Neural crest cell (in vitro differentiated cells): ENCODE data around the gene CYB561. TPM values are rescaled to one million over a fixed set of nuclear protein-coding genes. Genes with fewer than 3 reads are reported as not detected.
"Not testable (repeated sequence)": the region's sequence is repeated elsewhere in the genome, so short reads cannot be mapped to it uniquely, and the experiment has no call there.

Source experiments
- DNase-seq: peaks from one replicate; pipeline ENCODE4 v3.0.0; 2021; ENCODE audit warnings: low read depth, mixed read lengths, low spot score
- H3K27ac Mint-ChIP-seq: one replicate; pipeline ENCODE4 v1.8.0; 2021; ENCODE audit warnings: mild to moderate bottlenecking, mixed read lengths; ENCODE audit not compliant: unreplicated experiment
- H3K27me3 Mint-ChIP-seq: 2 replicates; pipeline ENCODE4 v1.8.0; 2021; ENCODE audit warnings: low read depth, mild to moderate bottlenecking, mixed read lengths
- H3K36me3 Mint-ChIP-seq: 2 replicates; pipeline ENCODE4 v1.8.0; 2021; ENCODE audit warnings: low read depth, mild to moderate bottlenecking, mixed read lengths
- H3K4me1 Mint-ChIP-seq: 2 replicates; pipeline ENCODE4 v1.8.0; 2021; ENCODE audit warnings: mixed read lengths
- H3K4me3 Mint-ChIP-seq: one replicate; pipeline ENCODE4 v1.8.0; 2021; ENCODE audit warnings: mild to moderate bottlenecking, mixed read lengths
- H3K9me3 Mint-ChIP-seq: 2 replicates; pipeline ENCODE4 v1.8.0; 2021; ENCODE audit warnings: mixed read lengths
- total RNA-seq: library from RNA; stranded (reverse); gene quantifications from 2 replicates; pipeline ENCODE4 v1.2.1, GENCODE V29; 2021
- TF ChIP-seq, protein P1 (sequence below): fragments of 200-600 bp; sonication (generic); conservative IDR thresholded peaks from 2 replicates; pipeline ENCODE4 v1.5.0; 2021; ENCODE audit warnings: antibody characterized with exemption, mild to moderate bottlenecking

Gene CYB561
- total RNA-seq, 1 donor from 2014 or later, result 12.2 TPM

- Mint-ChIP-seq H3K9me3 (no peaks in the 10 kb centered on the region), H3K36me3 (no peaks in the 10 kb centered on the region), H3K4me3 (peak overlapping the region; percentile 70), H3K27ac (no peak overlapping the region), H3K4me1 (peaks cover 4% of the 10 kb centered on the region), H3K27me3 (peaks cover 73% of the 10 kb centered on the region)
- DNase-seq, result no peak
- TF ChIP-seq, protein P1, sequence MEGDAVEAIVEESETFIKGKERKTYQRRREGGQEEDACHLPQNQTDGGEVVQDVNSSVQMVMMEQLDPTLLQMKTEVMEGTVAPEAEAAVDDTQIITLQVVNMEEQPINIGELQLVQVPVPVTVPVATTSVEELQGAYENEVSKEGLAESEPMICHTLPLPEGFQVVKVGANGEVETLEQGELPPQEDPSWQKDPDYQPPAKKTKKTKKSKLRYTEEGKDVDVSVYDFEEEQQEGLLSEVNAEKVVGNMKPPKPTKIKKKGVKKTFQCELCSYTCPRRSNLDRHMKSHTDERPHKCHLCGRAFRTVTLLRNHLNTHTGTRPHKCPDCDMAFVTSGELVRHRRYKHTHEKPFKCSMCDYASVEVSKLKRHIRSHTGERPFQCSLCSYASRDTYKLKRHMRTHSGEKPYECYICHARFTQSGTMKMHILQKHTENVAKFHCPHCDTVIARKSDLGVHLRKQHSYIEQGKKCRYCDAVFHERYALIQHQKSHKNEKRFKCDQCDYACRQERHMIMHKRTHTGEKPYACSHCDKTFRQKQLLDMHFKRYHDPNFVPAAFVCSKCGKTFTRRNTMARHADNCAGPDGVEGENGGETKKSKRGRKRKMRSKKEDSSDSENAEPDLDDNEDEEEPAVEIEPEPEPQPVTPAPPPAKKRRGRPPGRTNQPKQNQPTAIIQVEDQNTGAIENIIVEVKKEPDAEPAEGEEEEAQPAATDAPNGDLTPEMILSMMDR, result no peak
Observed at GRCh38 chr17:63475491-63476412, 29.6 kb upstream of the CYB561 start.

GRCh38 chr17:63474586-63475460 is 28.7 kb upstream of the CYB561 start:
- H3K27ac Mint-ChIP-seq, result no peak overlapping the region
- H3K27me3 Mint-ChIP-seq, result peaks cover 78% of the 10 kb centered on the region
- no peak for DNase-seq
- H3K9me3 Mint-ChIP-seq, result no peaks in the 10 kb centered on the region
- H3K4me1 Mint-ChIP-seq, result peaks cover 4% of the 10 kb centered on the region
- TF ChIP-seq, protein P1, result no peak
- H3K4me3 Mint-ChIP-seq, result peak overlapping the region; percentile 64
- H3K36me3 Mint-ChIP-seq, result no peaks in the 10 kb centered on the region

GRCh38 chr17:63474174-63474573 is 28.1 kb upstream of the CYB561 start:
- Mint-ChIP-seq H3K36me3 (no peaks in the 10 kb centered on the region), H3K4me3 (no peak overlapping the region), H3K9me3 (no peaks in the 10 kb centered on the region), H3K27me3 (peaks cover 75% of the 10 kb centered on the region), H3K27ac (no peak overlapping the region), H3K4me1 (peaks cover 4% of the 10 kb centered on the region)
- TF ChIP-seq, protein P1, result no peak
- DNase-seq, result no peak

DNA sequence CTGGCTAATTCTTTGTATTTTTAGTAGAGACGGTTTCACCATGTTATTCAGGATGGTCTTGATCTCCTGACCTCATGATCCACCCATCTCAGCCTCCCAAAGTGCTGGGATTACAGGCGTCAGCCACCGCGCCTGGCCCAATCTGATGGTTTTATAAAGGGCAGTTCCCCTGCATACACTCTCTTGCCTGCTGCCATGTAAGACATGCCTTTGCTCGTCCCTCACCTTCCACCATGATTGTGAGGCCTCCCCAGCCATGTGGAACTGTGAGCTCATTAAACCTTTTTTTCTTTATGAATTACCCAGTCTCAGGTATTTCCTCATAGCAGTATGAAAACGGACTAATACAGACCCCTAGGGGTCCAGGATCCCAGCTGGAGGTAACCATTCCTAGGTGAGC is 22.0 kb upstream of the CYB561 start:
- peaks cover 54% of the 10 kb centered on the region for H3K27me3 Mint-ChIP-seq
- DNase-seq, H3K4me3 Mint-ChIP-seq, H3K27ac Mint-ChIP-seq, H3K9me3 Mint-ChIP-seq, H3K36me3 Mint-ChIP-seq, H3K4me1 Mint-ChIP-seq: not testable (repeated sequence)

DNA sequence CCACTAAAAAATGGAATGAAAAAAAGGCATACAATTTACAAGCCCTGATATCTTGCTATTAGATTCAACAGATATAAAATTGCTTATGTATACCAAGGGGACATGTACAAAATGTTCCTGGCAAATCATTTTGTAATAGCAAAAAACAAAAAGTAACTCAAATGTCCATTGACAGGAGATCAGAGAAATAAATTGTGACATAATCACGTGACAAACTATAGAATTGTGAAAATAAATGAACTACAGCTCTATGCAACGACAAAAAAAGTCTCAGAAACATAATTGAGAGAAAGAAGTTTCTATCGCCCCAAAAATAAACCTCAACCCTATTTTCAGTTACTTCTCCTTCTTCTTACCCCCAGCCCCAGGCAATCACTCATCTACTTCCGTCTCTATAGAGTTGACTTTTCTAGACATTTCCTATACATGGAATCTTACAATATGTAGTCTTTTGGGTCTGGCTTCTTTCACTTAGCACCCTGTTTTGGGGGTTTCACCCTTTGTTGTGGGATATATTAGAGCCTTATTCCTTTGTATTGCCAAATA is 18.7 kb upstream of the CYB561 start:
- Mint-ChIP-seq H3K27me3 (peaks cover 35% of the 10 kb centered on the region), H3K36me3 (no peaks in the 10 kb centered on the region), H3K4me1 (peaks cover 3% of the 10 kb centered on the region), H3K9me3 (no peaks in the 10 kb centered on the region), H3K4me3 (no peak overlapping the region), H3K27ac (no peak overlapping the region)
- DNase-seq, result no peak
- TF ChIP-seq, protein P1, result no peak
